NK-92 treated with Interleukin-12 subunit alpha and Interleukin-12 subunit beta, amount 100 ng/mL, for 24 hours (cell line): ENCODE results near the gene IFNA8.
A peak's percentile ranks its signal among the peaks of the same experiment; 100 is the strongest.
"Not testable (repeated sequence)": the region's sequence is repeated elsewhere in the genome, so short reads cannot be mapped to it uniquely, and the experiment has no call there.

Source experiments
- DNase-seq: peaks from one replicate; lab custom pipeline; 2025; lab: John Stamatoyannopoulos, UW

IFNA8 gene

GRCh38 chr9:21408817-21409216, at the start of gene IFNA8:
TSS of gene IFNA8 (plus strand) at chr9:21409117. CDS start at chr9:21409177, 60 bp downstream.
- DNase-seq = no peak

- no peak for DNase-seq
Measured at GRCh38 chr9:21362287-21362686, 46.6 kb upstream of the IFNA8 start.

DNA sequence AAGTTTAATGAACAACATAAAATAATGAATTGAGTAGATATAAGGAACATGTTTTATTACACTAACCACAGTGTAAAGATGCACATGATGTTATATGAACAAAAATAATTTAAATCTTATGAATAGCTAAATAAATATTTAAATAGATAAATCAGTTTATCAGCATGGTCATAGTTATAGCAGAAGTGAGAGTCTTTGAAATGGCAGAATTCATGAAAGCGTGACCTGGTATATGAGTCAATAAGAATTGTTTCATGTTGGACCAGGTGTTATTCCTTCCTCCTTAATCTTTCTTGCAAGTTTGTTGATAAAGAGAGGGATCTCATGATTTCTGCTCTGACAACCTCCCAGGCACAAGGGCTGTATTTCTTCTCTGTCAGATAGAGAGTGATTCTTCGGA, 41.7 kb upstream of the IFNA8 start:
- not testable (repeated sequence) for DNase-seq

- no peak for DNase-seq
Measured at GRCh38 chr9:21367957-21368356, 41.0 kb upstream of the IFNA8 start, which contains the start of gene IFNA13. TSS of gene IFNA13 (minus strand) at chr9:21368057. CDS start at chr9:21368010, 47 bp downstream.

DNA sequence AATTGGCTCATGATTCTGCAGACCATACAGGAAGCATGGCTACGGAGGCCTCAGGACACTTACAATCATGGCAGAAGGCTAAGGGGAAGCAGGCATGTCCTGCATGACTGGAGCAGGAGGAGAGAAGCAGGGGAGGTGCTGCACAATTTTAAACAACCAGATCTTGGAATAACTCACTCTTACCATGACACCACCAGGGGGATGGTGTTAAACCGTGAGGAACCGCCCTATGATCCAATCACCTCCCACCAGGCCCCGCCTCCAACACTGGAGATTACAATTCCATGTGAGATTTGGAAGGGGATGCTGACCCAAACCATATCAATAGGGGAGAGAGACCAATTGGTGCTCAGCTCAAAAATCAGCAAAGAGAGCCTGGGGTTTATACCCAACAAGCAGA, 37.5 kb upstream of the IFNA8 start:
- DNase-seq = not testable (repeated sequence)

DNA sequence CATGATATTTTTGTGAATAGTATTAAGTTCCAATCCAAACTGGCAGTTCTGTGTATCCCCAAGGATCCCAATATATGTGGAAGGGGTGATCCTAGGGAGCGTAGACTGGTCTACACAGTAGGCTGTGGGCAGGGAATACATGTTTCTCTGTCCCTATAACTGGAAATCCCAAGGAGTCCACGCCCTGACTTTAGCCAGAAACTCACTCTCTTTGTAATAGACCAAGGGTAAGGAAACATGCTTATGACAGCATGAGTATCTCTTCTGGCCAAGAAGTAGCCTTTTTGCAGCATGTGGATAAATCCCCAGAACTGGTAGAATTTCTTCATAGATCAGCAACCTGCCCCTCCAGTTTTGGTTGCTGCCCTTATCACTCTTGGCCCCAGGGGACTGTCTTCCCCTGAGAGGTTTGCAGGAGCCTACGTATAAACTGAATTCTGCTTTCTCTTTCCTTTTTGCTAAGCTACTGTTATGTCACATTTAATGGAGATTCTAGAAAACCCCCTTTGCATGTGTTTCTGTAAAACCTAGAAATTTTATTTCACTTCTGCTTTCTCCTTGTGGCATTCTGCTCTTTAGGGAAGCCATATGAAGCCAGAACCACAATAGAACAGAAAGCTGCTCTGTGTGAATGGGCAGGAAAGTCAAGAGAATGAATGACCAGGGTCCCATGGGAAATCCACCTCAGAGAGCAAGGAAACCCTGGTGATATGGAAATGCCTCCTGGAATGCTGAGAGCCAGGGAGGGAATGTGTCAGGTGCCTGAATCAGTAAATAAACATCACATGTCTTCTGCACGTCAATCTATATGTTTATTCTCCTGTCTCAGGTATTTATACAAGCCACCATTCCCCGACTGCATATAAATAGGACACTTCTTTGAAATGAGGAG, 27.2 kb upstream of the IFNA8 start:
- no peak for DNase-seq

DNA sequence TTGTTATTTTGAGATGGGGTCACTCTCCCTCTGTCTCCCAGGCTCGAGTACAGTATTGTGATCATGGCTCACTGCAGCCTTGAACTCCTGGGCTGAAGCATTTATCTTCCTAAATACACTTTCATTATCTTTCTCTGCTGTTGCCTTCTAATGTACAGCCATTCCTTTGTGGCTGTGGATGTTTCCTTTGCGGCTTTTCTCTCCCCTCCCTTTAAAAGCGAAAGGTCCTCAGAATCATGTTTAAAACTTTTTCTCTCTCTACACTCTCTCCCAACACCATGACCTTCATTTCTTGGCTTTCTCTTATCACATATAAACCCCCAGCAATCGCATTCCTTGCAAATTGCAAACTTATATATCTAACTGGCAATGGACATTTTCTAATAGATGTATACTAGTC, 25.3 kb upstream of the IFNA8 start:
- DNase-seq = no peak

DNA sequence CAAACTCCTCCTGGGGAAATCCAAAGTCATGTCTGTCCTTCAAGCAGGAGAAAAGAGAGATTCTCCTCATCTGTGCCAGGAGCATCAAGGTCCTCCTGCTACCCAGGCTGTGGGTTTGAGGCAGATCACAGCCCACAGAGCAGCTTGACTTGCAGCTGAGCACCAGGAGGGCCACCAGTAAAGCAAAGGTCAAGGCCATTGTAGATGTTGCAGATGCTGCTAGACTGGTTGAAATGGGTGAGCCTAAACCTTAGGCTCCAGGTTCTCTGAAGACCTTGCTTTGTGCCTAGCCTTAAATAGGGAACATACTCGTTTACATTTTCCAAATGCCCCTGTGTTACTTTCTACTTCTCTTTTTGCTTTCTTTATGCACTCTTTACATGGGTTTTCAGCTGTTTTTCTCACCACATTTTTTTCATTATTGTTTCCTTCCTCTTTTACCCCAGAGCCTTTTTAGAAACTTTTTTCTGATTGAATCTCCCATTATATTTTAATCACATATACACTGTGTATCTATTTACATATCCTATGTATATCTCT, 23.7 kb upstream of the IFNA8 start, which contains the start of gene IFNA2:
Gene IFNA2, minus strand, starts transcription at position 268 of the 540 bp plus-strand sequence. Its CDS starts 69 bp downstream, at position 199.
- no peak for DNase-seq

- DNase-seq = no peak
Measured at GRCh38 chr9:21392270-21392669, 16.6 kb upstream of the IFNA8 start.

DNA sequence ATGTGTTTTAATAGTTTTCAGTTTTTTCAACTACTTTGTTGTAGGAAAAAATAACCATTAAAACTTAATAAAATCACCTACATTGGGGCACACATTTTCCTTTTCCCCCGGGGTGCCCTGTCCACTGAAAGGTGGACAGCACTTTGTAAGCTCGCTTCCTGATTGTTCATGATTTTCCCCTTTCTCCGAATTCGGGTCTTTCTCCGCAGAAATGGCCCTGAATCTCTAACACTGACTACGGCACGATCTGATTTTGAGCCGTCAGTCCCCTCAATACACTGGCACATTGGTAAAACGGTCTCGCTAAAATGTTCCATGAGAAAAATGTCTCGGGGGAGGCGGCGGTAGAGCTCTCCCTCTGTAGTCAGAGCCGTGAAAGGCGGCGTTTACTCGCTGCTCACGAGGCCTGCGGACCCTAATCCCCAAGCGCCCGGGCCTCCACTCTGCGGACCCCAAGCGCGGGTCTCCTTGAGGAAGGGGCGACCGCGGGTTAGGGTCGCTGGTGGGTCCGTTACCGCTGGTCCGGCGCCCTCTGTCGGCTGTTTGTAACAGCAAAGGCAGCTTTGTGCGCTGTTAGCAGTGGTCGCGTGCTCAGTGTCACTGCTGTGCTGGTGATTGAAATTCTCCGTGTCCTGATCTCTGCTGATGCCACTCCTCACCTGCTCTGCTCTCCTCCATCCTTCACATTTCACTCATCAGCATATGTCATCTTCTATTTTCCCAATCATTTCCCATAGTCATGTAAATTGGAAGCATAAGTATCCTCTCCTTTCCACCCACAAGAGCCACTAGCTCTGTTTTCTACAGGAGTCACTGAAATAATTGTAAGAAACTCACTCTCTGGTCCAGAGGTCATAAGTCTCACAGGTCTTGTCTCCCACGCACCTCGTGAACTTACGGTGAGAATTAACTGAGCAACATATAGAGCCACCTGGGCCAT, 12.9 kb upstream of the IFNA8 start:
- peak; percentile 32 for DNase-seq

- no peak for DNase-seq
Measured at GRCh38 chr9:21398955-21399489, 9.9 kb upstream of the IFNA8 start.

- DNase-seq = no peak
Measured at GRCh38 chr9:21399956-21400355, 9.0 kb upstream of the IFNA8 start.

GRCh38 chr9:21402386-21403251, 6.3 kb upstream of the IFNA8 start:
- DNase-seq = no peak

DNA sequence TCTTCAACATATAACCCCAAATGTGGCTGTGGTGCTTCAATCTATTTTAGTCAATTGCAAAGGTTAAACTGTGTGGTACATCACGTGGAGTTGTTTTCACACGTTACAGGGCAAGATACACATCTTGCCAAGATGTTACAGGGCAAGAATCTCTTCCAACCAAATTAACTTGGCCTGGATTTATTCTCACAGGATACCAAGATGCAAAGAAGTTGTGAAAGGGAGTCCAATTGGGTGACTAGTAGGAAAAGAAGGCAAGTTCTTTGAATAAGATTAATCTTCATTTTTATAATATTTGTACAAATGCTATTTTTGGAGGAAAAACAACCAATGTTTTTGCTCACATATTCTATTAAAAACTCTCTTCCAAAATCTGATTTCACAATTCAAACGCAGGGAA, 4.8 kb upstream of the IFNA8 start:
- no peak for DNase-seq

DNA sequence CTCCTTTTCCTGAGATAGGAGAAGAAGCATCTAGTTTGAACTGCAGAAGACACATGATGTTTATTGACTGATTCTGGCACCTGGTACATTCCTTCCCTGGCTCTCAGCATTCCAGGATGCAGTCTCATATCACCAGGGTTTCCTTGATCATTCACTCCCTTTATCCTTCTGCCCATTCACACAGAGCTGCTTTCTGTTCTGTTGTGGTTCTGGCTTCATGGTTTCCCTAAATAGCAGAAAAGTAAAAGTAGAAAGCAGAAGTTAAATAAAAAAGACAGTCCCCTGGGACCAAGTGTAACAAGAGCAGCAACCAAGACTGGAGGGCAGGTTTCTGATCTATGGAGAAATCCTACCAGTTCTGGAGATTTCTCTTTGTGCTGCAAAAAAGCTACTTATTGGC, 3.2 kb downstream of the IFNA8 start:
- no peak for DNase-seq

DNA sequence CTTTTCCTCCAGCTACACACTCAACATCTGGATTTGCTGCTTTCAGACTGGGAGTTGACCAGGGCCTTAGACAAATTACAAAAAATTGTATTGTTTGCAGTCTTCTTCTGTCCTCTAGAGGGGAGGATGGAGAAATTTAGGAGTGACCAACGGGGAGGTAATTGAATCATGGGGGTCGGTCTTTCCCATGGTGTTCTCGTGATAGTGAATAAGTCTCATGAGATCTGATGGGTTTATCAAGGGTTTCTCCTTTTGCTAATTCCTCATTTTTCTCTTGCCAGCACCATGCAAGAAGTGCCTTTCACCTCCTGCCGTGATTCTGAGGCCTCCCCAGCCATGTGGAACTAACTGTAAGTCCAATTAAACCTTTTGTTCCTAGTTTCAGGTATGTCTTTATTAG, 4.2 kb downstream of the IFNA8 start:
- no peak for DNase-seq

GRCh38 chr9:21413624-21414023, 4.7 kb downstream of the IFNA8 start:
- DNase-seq = no peak

DNA sequence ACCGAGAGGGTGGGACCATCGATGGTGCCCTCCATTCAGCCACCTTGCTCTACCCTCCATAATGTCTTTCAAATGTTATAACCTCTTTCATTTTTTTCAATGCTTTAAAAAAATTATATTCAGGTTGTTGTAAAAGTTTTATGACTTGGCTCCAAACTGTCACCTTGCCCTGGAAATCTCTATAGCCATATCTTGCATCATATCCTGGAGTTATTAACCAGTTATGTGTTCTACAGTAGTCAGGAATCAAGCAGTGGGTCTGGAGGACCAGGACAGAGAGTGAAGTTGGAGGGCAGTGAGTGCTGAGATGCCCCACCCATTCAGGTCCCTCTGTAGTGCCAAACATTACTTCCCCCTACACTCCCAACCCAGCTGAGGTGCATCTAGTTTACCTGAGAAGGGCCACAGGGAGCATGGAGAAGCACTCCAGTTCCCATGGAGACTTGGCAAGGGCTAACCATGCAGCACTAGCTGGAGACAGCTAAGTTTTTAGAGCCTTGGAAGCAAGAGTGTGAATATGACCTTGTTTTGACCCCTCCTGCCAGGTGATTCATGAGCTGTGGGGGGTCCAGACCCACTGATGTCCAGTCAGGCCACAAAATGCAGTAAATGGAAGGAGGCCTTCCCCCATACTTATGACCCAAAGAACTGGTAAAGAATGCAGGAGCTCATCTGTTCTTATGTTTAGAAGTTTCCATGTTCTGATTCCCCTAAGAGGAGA, 5.5 kb downstream of the IFNA8 start:
- no peak for DNase-seq

GRCh38 chr9:21415493-21416267, 6.8 kb downstream of the IFNA8 start:
- DNase-seq = no peak

- no peak for DNase-seq
Measured at GRCh38 chr9:21428235-21428634, 19.3 kb downstream of the IFNA8 start.
